Kidney (tissue), 14 donors: ENCODE data around the gene RNF157. TPM values are rescaled to one million over a fixed set of nuclear protein-coding genes. Genes with fewer than 3 reads are reported as not detected.

Experiments
- DNase-seq, 5 donors: peaks; one replicate each; pipeline ENCODE4 v3.0.0-alpha.2; 2013 to 2020
- FAIRE-seq: peaks from 2 replicates; lab custom pipeline; 2012; peaks lifted over from hg19 to GRCh38; lab: Jason Lieb, UNC
- H3K27ac ChIP-seq, 2 donors: one replicate each; pipeline ENCODE4 v1.7.0; 2013; ENCODE audit warnings: low read depth in 2 of 2, low read length in 2 of 2, inconsistent platforms in 1 of 2
- H3K27me3 ChIP-seq: one replicate; pipeline ENCODE4 v1.7.1; 2013; ENCODE audit warnings: low read length, inconsistent platforms; ENCODE audit not compliant: control insufficient read depth, insufficient read depth
- H3K36me3 ChIP-seq, 3 donors: one replicate each; pipeline versions ENCODE4 v1.7.0 to v1.7.1; 2013; ENCODE audit warnings: low read length in 3 of 3, control low read depth in 1 of 3, inconsistent platforms in 1 of 3; ENCODE audit not compliant: insufficient read depth in 3 of 3, control insufficient read depth in 2 of 3
- H3K4me1 ChIP-seq, 3 donors: one replicate each; pipeline versions ENCODE4 v1.7.0 to v1.7.1; 2013; ENCODE audit warnings: low read length in 3 of 3, inconsistent platforms in 1 of 3, low read depth in 1 of 3; ENCODE audit not compliant: control insufficient read depth in 2 of 3, insufficient read depth in 2 of 3
- H3K4me3 ChIP-seq, 3 donors: one replicate each; pipeline versions ENCODE4 v1.7.0 to v1.8.1; 2013; ENCODE audit warnings: low read length in 3 of 3, control low read depth in 1 of 3, inconsistent platforms in 1 of 3
- H3K9ac ChIP-seq, 3 donors: one replicate each; pipeline versions ENCODE4 v1.7.0 to v1.7.1; 2013; ENCODE audit warnings: low read length in 3 of 3, control low read depth in 1 of 3, inconsistent platforms in 1 of 3
- H3K9me3 ChIP-seq, 3 donors: one replicate each; pipeline versions ENCODE4 v1.7.0 to v1.7.1; 2013; ENCODE audit warnings: low read length in 3 of 3, control low read depth in 1 of 3, inconsistent platforms in 1 of 3; ENCODE audit not compliant: control insufficient read depth in 2 of 3, insufficient read depth in 1 of 3
- intact Hi-C: fragments of 100-400 bp; cut with DNase I; formaldehyde crosslinking; loops from one replicate; pipeline ENCODE4 v1.11.1; 2022
- polyA plus RNA-seq: library from polyadenylated mRNA; stranded (reverse); fragments of 350-450 nt; fragmentation: Illumina TruSeq; extraction: RNeasy Lipid Tissue Mini Kit (QIAGEN cat#74804); gene quantifications from one replicate; pipeline ENCODE4 v1.2.3, GENCODE V29; 2014; ENCODE audit warnings: low read depth, low replicate concordance; ENCODE audit not compliant: insufficient read depth
- total RNA-seq: library from RNA; stranded (reverse); fragmentation: NEBNext Ultra II Directional; extraction: Animal tissue kit (Norgen Biotek cat#: 25700); gene quantifications from one replicate; pipeline ENCODE4 v1.2.1, GENCODE V29; 2021
- TF ChIP-seq, protein P1 (sequence below): IDR thresholded peaks from 3 replicates; pipeline ENCODE4 v1.5.1; 2012; ENCODE audit warnings: mild to moderate bottlenecking, moderate library complexity, borderline replicate concordance; ENCODE audit not compliant: insufficient read depth; ENCODE audit errors: extremely low read depth
- donor health status: control.
- donor health status: control.
- donor health status: control.
- donor health status: control.
- donor health status: control.
- donor health status: DM: yes; HTN: yes; CAD: no.
- donor health status: Normal renal cell carcinoma (clear cell type).

Gene RNF157
- total and polyA plus RNA-seq, 2 donors from 2014 or later, result 4.8 to 12.4 TPM

DNA sequence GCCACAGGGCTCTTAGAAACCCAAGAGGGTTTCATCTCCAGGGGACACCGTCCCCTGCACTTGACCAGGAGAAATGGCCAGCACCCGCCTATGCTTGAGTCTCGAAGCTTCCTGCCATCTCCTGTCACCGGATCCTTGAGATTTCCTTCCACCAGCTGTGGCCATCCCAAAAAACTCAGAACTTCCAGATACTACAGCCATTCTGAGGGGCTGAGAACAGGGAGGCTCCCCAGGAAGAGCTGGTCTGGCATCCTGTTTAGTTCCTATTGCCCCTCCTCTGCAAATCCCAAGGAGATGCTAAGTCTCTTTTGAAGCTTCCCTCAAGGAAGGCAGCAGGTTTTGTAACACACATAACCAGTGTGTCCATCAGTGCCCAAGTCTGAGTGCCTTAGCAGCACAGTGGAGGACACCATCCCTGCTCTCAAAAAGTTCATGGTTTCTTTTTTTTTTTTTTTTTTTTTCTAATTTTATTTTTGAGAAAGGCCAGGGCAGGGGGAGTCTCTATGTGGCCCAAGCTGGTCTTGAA, 26.8 kb upstream of the RNF157 start:
- peak overlapping the region; percentile 59 to 87 (median 72) for H3K4me3 ChIP-seq
- no peak for FAIRE-seq
- H3K9ac ChIP-seq, result peak overlapping the region in 2 of 3 donors; percentile 50 to 74

DNA sequence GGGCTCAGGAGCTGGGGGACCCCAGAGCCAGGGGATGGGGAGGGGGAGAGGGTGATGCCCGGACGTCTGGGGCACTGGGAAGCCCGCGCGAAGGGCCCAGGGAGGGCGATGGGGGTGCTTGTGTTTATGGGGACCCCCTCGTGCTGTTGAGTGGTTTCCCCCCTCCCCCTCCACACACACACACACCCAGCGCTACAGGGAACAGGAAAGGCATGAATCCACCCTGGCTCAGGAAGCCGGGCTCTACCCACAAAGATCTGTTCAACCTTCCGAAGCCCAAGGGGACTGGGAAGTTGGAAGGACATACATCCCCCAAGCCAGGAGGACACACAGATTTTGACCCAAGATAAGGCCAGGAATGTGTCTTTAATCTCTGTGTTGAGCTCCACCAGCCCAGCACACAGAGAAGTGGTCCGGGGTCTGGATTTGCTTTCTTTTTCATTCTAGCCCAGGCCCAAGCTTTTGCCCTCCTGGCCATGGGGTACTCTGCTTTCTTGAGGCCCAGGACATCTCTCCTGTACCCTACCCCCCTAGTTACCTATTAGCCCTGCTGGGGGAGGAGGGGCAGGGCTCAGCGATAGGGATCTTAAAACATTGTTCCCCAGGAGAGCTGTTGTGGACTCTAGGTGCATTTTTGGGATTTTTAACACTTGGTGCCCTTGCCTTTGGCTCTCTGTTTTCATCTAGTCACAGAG, 26.1 kb upstream of the RNF157 start:
- H3K27me3 ChIP-seq, result no peaks in the 10 kb centered on the region
- TF ChIP-seq, protein P1, sequence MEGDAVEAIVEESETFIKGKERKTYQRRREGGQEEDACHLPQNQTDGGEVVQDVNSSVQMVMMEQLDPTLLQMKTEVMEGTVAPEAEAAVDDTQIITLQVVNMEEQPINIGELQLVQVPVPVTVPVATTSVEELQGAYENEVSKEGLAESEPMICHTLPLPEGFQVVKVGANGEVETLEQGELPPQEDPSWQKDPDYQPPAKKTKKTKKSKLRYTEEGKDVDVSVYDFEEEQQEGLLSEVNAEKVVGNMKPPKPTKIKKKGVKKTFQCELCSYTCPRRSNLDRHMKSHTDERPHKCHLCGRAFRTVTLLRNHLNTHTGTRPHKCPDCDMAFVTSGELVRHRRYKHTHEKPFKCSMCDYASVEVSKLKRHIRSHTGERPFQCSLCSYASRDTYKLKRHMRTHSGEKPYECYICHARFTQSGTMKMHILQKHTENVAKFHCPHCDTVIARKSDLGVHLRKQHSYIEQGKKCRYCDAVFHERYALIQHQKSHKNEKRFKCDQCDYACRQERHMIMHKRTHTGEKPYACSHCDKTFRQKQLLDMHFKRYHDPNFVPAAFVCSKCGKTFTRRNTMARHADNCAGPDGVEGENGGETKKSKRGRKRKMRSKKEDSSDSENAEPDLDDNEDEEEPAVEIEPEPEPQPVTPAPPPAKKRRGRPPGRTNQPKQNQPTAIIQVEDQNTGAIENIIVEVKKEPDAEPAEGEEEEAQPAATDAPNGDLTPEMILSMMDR, result no peak
- DNase-seq (no peak), FAIRE-seq (no peak)
- H3K4me1 ChIP-seq, result peaks cover 10 to 49% (median 38%) of the 10 kb centered on the region in 3 donors
- intact Hi-C loops, result no loop called here
- H3K9me3 ChIP-seq, result no peaks in the 10 kb centered on the region
- H3K27ac ChIP-seq, result peak overlapping the region; percentile 82 to 92
- peak overlapping the region; percentile 48 to 74 (median 50) for H3K9ac ChIP-seq
- peak overlapping the region; percentile 59 to 87 (median 72) for H3K4me3 ChIP-seq
- H3K36me3 ChIP-seq, result no peaks in the 10 kb centered on the region

More for the DNA sequence above, 26.8 kb upstream of the RNF157 start:
- Histone ChIP-seq H3K27me3 (no peaks in the 10 kb centered on the region), H3K36me3 (no peaks in the 10 kb centered on the region), H3K9me3 (no peaks in the 10 kb centered on the region), H3K27ac (peak overlapping the region; percentile 82 to 92), H3K4me1 (peaks cover 10 to 50% (median 38%) of the 10 kb centered on the region in 3 donors)
- intact Hi-C loops, result no loop called here
- TF ChIP-seq, protein P1, result no peak
- DNase-seq, result peak in 1 of 5 donors; percentile 47

DNA sequence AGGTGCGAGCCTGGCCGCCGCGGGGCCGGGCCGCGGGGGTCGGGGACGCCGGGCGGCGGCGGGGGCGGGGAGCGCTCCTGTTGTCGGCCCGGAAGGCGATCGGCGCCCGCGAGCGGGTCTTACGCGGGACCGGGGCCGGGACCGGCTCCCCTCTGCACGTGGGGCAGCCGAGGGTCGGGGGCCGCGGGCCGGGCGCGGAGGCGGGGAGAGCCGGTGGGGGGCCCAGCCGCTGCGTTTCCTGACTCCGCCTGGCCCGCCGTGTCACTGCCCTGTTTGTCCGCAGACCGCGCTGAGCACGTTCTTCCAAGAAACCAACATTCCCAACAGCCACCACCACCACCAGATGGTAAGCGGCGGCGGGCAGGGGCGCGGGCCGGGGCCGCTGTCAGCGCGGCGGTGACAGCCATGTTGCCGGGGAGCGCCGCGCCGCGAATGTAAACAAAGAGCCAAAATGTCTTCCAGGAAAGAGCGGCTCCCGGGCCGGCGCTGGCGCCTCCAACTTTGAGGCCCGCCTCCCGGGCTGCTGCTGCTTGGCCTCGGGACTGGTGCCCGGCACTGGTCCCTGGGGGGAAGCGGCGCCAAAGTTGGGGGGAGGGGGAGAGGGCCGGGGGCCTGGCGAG, 25.4 kb upstream of the RNF157 start:
- Histone ChIP-seq H3K27me3 (no peaks in the 10 kb centered on the region), H3K9ac (peak overlapping the region in 1 of 3 donors; percentile 74), H3K27ac (peak overlapping the region; percentile 82 to 92), H3K4me1 (peaks cover 10 to 46% (median 35%) of the 10 kb centered on the region in 3 donors), H3K36me3 (no peaks in the 10 kb centered on the region), H3K4me3 (peak overlapping the region; percentile 64 to 87 (median 72)), H3K9me3 (no peaks in the 10 kb centered on the region)
- intact Hi-C loops, result no loop called here
- DNase-seq, result peak in 3 of 5 donors; percentile 76 to 94 (median 81)
- TF ChIP-seq, protein P1, result no peak
- FAIRE-seq, result no peak
